Kidney glomerular epithelial cell (primary cell): ENCODE measurements around the gene SF3B1.
"Not testable (repeated sequence)": the region's sequence is repeated elsewhere in the genome, so short reads cannot be mapped to it uniquely, and the experiment has no call there.

Experiments
- DNase-seq: peaks from one replicate; lab custom pipeline; 2025; lab: John Stamatoyannopoulos, UW

SF3B1 gene

DNA sequence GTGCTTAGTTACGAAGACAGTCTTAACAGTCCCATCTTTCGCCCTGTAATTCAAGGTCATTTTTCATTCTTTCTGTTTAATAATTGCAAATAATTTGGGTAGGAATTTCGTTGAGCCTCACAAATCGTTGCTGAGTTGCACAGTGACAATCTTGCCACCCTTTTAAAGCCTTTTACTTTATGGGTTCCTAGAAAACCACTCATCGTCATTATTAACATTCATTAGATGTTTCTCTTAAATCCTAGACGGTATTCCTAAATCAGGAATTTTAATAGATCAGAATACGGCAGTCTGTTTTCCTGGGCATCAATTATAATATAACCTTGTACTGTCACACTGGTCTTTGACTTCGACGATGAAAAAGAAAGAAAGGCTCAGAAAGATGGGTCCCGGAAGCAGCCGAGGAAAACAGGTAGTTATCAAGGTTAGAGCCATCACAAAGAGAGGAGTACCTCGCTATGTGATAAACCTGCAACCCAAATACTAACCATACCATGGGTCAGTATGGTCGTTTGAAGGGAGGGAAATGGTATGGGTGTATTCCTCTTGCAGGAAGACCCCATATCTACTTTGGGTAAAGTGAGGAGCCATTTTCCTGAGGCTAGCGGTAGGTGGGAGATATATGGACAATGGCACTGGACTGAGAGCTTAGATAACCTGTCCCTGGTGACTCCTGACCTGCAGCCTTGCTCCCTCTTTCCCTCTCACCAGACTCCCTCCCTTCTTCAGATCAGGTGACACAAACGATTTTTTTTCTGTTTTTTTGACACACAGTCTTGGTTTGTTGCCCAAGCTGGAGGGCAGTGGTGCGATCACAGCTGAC, 981 bp upstream of the SF3B1 start:
- DNase-seq = no peak

DNA sequence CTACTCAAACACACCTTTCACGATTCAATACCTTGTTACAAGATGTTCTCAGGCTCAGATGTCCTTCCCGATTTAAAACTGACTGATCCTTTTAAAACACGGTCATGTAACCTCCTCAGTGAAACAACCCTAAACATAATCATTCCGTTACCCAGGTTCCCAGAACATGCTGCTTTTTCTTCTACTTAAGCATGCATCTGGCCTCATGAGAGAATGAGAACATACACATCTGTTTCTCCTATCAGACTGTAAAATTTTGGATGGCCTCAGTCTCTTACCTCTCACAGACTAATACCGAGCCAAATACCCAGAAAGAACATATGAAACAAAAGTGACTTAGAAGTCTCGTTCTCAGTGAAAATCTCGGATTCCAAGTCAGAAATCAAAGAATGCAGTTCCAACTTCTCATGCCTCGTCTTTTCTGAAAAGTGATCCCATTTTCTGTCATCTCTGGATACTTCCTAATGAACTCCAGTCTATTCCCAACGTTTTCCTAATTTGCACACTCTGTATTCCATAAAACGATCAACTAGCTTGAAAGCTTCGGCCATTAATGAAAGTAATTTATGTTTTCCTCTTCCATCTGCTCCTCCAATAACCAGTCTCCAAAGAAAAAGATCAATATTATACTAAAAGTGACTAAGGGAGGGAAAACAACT, 919 bp downstream of the SF3B1 start:
- DNase-seq = no peak

DNA sequence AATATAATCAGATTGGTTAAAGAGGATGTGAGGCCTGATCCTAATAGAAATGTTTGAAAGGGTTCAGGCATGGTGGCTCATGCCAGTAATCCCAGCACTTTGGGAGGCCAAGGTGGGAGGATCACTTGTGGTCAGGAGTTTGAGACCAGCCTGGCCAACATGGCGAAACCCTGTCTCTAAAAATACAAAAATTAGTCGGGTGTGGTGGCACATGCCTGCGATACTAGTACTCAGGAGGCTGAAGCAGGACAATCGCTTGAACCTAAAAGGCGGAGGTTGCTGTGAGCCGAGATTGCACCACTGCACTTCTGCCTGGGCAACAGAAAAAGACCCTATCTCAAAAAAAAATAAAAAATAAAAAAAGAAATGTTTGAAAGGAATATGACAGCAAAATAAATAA, 2.3 kb downstream of the SF3B1 start:
- not testable (repeated sequence) for DNase-seq

DNA sequence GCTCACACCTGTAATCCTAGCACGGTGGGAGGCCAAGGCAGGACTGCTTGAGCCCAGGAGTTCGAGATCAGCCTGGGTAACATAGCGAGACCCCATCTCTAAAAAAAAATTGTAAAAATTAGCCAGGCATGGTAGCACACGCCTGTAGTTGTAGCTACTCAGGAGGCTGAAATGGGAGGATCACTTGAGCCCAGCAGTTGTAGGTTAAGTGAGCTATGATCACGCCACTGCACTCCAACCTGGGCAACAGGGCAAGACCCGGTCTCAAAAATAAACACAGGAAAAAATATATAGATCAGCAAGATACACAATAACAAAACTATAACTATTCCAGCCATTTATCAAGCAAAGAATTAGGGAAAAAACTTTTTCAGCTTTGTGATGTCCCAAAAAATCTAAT, 3.0 kb downstream of the SF3B1 start:
- no peak for DNase-seq

GRCh38 chr2:197427986-197428385, 6.8 kb downstream of the SF3B1 start:
- DNase-seq = no peak

DNA sequence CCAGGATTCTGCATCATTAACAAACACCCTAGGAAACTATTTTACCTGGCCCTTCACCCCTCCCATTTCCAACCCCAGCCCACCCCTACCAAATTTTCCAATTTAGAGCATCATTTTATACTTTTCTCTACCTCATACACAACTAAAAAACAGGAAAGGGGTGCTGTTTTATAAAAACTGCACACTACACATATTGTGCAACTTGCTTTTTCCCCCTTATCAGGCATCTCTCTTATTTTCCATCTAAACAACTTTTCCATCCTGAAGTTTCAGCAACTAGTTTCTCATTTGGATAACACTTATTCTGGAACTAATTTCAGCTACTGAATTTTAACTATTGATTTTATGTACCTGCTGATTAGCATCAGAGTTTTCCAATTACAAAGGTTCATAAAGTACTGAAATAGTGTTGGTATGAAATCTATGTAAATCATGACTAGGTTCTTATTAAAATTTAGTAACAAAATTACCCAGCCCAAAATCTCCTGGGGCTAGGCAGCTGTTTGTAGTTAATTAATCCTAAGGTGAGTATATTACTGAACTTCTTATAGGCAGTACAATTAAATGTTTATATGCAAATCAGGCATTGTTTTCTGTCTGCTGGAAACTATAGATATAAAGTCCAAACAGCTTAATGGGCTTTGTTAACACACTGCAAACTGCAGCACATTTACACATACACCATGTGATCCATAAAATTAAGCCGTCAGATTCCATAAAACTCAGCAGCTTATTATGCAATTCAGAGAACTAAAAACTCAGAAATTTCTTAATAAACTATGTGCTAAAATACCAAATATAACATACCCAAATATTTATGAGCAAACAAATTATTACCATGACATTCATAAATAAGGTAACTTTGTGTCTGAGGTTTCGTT, 7.9 kb downstream of the SF3B1 start:
- no peak for DNase-seq

DNA sequence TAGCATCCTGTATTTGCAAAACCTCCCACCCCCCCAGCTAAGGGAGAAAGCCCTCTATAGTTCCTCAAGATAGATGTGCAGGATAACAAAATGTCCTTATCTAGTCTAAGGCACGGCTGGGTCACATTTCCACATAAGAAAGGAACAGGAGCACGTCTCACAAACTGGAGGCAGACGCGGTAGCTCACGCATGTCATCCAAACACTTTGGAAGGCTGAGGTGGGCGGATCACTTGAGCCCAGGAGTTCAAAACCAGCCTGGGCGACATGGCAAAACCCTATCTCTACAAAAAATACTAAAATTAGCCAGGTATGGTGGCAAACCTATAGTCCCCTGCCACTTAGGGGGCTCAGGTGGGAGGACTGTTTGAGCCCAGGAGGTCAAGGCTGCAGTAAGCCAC, 9.3 kb downstream of the SF3B1 start:
- no peak for DNase-seq

GRCh38 chr2:197423307-197423706, 11.5 kb downstream of the SF3B1 start:
- no peak for DNase-seq

DNA sequence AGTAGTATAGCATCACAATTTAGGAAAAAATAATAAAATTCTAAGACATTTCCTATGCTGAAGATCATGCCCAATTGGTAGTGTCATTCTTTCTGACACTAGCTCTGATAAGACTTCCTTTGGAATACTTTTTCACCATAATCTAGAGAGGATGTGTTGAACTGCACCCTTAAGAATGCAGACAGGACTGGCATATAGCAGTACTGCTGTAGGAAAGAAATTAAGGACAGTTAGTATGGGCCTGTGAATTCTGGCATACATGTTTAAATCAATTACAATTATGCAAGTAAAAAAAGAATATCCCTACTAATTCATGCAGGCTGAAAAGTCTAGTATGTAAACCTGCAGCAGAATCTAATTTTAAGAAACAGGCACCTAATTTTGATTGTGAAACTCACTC, 15.4 kb downstream of the SF3B1 start:
- DNase-seq = no peak

DNA sequence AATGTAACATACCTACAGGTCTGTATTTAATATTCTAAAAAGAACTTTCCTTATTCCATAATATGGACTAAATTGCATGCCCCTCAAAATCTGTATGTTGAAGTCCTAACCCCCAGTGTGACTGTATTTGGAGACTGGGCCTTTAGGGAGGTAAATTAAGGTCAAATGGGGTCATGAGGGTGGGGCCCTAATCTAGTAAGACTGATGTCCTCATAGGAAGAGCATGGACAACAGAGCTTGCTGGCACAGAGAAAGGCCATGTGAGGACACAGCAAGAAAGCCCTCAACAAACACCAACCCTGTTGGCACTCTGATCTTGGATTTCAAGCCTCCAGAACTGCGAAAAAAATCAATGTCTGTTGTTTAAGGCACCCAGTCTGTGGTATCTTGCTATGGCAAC, 18.6 kb downstream of the SF3B1 start:
- no peak for DNase-seq

GRCh38 chr2:197414515-197414914, 20.3 kb downstream of the SF3B1 start:
- no peak for DNase-seq

DNA sequence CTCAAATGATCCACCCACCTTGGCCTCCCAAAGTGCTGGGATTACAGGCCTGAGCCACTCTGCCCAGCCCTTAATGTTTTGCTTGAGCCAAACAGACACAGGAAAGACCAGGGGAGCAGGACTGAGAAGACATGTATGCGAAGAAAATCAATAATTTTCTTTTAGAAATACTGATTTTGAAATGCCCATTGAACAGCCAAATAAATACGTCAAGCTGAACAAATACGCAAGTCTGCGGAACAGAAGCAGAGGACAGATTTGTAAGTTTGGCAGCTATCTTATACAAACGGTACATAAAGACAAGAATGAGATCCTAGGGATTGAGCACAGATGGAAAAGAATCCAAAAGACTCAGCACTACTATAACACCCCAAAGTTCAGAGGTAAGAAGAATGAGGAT, 20.8 kb downstream of the SF3B1 start:
- no peak for DNase-seq

GRCh38 chr2:197405582-197405981, 29.2 kb downstream of the SF3B1 start:
- DNase-seq = no peak

- no peak for DNase-seq
Measured at GRCh38 chr2:197399887-197400540, 34.8 kb downstream of the SF3B1 start.

GRCh38 chr2:197398913-197399312, 35.9 kb downstream of the SF3B1 start:
- DNase-seq = no peak

- no peak for DNase-seq
Measured at GRCh38 chr2:197391220-197391717, 43.6 kb downstream of the SF3B1 start.

DNA sequence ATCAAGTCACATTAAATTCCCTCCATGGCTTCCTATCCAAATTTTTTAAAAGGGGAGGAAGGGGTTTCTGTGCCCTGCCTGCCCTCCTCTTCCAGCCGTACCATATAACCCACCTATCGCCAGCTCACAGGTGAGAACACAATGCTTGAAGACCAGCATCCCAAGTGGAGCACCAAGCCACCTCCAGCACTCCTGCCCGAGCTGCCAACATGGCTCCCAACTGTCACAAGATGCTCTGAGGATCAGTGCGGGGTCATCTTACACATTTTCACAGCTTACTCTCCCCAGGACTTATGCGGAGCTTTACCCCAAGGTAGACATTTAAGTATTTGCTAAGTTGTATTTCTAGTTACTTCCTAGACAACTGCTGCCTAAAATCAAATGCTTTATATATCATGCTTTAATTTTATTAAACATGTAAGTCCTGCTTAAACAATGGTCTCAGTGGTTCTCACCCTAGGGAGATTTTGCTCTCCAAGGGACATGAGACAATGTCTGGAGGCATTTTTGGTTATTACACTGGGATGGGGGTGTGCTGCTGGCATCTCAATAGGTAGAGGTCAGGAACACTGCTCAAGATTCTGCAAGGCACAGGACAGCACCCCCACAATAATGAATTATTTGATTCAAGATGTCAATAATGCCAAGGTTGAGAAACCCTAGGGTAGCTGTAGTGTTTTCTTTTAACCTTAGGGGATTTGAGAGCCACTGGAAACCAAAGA, 45.8 kb downstream of the SF3B1 start:
- no peak for DNase-seq

- no peak for DNase-seq
Measured at GRCh38 chr2:197387179-197387578, 47.6 kb downstream of the SF3B1 start.

DNA sequence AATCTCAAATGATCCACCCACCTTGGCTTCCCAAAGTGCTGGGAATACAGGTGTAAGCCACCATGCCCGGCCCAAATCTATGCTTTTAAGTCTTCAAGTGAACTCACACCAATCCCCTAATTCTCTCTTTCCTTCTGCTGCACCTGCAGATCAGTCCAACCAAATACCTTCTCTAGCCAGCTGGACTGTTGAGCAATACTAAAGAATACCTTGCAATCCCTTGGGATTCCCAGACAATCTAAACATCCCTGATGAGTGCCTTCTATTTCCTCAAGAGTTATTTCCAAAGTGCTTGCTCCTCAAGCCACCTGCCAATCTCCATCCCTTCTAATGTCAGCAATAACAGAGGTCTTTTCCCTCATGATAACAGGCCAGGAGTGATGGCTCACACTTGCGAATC, 48.6 kb downstream of the SF3B1 start:
- no peak for DNase-seq

GRCh38 chr2:197383825-197384224, 51.0 kb downstream of the SF3B1 start:
- DNase-seq = no peak

DNA sequence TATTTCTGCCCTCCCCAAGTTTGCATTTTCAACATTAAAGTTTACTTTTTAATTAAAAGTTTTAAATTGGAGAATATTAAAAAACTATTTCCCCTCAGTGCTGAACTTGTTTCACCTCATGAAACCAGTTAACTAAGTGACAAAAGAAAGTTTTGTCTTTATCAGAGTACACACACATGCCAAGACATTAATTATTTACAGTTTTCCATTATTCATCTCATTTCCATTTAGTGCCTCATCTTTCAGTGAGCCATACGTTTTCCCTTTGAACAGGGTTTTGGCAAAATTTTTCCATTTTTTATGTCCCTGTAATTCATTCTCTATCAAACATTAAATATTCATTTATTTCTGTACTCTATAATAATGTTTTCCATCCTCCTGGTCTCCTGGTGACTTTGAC, 53.2 kb downstream of the SF3B1 start:
- no peak for DNase-seq
